HPDE6-E6E7 (cell line): ENCODE measurements around the gene NDUFV1.
"Not testable (repeated sequence)": the region's sequence is repeated elsewhere in the genome, so short reads cannot be mapped to it uniquely, and the experiment has no call there.

ENCODE experiments used
- DNase-seq: peaks from one replicate; pipeline ENCODE4 v3.0.0; 2011; ENCODE audit warnings: missing footprints; ENCODE audit errors: extremely low spot score

NDUFV1 gene

GRCh38 chr11:67611704-67612587, 5.2 kb downstream of the NDUFV1 start:
- no peak for DNase-seq

DNA sequence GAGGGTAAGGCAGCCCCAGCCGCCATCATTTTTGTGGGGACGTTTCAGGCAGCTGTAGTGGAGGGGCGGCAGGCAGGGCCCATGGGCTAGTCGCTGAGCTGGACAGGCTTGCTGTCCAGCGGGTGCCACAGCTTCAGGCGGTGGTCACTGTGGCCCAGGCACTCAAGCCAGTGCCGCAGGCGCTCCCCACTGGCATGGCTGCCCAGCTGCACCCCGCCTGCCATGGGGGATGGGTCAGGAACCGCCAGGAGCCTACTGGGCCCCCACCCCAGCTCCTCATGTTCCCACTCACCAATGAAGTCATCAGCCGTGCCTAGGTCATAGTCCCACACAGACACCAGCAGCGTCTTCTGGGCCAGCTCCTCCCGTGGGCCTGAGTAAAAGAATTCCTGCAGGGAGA, 6.0 kb downstream of the NDUFV1 start:
- no peak for DNase-seq

DNA sequence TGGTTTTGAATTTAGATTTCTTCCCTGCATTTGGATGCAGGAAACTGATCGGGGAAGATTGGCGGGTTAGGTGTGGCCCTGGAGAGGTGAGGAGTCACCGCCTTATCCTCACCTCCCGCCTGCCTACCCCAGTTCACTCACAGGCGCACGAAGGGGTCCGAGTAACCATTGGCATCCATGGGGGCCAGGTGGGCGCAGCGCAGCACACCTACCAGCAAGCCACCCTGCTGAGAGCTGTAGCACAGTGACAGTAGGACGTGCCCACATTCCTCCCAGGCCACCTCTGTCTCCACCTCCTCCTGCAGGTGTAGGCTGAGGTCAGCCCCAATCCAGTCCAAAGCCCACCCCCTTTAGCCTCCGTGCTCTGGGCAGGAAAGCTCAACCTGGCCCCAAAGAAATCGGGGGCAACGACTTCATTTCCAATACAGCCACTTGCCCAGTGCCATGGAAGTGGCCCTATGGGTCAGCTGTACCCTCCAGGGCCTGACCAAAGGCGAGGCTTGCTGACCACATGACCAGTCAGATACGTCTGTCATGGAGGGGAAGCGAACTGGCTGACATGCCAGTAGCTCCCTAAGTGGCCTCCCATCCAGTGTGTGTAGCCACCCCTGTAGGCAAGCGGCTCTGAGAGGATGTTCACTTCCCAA, 6.7 kb downstream of the NDUFV1 start:
- no peak for DNase-seq

DNA sequence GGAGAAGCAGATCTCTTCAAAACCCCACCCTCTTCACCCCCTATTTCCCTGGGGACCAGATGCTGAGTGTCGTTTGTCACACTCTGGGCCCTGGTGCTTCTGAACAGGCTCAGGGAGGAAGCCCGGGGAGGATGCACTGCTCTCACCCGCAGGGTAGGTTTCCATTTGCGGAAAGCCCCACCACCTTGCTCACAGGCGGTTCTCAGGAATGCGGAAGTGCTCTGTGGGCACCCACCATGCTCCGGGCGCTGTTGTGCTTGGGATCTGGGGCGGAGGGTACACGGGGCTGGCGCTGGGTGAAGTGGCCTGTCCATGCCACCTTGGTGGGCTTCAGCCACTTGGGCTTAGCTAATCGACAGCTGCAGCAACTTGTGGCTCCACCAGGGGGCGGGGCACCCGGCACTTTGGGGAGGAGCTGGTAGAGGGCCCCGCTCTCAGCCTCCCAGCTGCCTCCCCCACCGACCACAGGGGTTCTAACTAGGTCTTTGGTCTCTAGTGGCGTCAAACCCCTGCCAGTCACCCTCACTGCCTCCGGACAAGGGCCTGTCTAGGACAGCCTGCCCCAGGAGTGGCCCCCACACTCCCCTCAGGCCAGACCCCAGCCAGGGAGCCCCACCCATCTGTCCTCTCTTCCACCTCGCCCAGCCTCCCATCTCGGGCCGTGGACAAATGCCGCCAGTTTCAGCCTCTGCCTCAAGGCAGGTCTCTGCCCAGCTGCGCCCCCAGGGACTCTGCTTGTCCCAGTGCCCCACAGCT, 7.4 kb downstream of the NDUFV1 start:
- peak; percentile 63 for DNase-seq

GRCh38 chr11:67614730-67615714, 8.3 kb downstream of the NDUFV1 start:
- no peak for DNase-seq

GRCh38 chr11:67615728-67616430, 9.1 kb downstream of the NDUFV1 start:
- no peak for DNase-seq

DNA sequence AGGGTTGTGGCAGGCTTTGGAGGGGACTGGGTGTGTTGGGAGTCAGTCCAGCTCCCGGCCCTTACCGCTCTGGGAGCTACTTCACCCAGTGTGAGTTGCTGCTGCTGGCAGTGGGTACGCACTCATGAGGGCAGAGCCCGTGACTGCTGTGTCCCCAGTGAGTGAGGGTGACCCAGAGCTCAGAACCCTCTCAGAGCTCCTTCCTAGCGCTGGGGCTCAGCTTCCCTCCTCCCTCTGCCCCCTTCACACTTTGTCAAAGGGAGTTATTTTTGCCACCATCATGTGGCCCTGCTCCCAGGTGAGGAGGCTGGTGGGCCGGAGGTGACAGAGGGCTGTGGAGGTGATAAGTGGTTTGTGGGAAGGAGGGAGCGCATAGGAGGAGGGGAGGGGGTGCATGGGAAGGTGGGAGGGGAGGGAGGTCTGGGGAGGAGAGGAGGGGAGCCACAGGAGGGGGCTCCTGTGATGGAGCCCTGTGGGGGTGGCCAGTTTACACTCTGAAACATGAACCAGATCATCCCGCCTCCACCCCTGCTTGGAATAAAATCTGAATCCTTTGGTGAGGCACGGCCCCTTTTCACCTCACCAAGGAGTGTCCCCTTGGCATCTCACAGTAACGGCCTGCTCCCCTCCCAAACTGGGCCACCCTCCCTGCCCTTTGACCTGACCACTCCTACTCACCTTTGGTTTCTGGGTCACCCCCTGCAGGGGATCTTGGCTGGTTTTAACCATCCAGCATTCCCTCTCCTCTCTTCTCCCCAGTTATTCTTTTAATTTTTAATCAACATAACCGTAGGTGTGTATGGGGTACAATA, 9.9 kb downstream of the NDUFV1 start:
- no peak for DNase-seq

DNA sequence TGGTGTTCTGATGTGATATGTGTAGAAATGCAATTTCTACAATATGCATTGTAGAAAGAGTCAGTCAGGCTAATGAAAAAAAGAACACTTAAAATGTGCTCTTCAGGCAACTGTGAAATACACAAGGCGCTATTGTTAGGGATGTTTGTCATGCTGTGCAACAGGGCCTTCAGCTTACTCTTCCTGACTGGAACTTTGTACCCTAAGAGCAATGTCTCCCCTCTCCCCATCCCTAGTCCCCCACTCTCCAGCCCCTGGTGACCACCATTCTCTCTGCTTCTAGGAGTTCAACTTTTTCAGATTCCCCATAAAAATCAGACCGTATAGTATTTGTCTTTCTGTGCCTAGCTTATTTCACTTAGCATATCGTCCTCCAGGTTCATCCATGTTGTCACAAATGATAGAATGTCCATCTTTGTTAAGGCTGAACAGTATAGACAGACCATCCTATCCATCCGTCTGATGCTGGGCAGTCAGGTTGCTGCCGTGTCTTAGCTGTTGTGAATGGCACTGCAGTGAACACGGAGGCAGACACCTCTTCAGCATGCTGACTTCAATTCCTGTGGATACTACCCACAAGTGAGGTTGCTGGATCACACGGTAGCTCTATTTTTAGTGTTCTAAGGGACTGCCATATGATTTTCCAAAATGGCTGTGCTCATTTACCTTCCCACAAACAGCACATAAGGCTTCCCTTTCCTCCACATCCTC, 10.7 kb downstream of the NDUFV1 start:
- no peak for DNase-seq

- DNase-seq, result not testable (repeated sequence)
Measured at GRCh38 chr11:67618901-67619659, 12.3 kb downstream of the NDUFV1 start.

- DNase-seq, result not testable (repeated sequence)
Measured at GRCh38 chr11:67619683-67620618, 13.2 kb downstream of the NDUFV1 start.

DNA sequence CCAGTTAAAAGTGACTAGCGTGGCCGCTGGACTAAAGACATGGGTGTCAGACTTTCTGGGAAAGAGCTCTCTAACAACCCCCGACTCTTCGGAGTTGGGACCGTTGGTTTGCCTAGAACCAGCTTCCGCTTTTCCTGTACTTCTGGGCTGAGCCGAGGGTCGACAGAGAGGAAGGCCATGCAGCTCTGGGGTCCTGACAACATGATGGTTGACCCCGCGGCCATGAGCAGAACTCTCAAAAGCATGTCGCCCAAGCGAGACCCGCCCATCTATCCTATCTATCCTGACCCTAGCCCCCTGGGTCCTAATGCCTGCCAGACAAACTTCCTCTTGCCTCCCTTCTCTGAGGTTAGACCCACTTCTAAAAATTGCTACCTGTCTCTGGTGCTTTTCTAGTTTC, 13.9 kb downstream of the NDUFV1 start:
- DNase-seq, result not testable (repeated sequence)

GRCh38 chr11:67621928-67622327, 15.2 kb downstream of the NDUFV1 start:
- not testable (repeated sequence) for DNase-seq

GRCh38 chr11:67622905-67623304, 16.2 kb downstream of the NDUFV1 start:
- DNase-seq, result not testable (repeated sequence)

- DNase-seq, result not testable (repeated sequence)
Measured at GRCh38 chr11:67623795-67624194, 17.1 kb downstream of the NDUFV1 start.

GRCh38 chr11:67626131-67626833, 19.5 kb downstream of the NDUFV1 start:
- DNase-seq, result not testable (repeated sequence)

GRCh38 chr11:67626970-67627369, 20.2 kb downstream of the NDUFV1 start:
- no peak for DNase-seq
